Chondrocyte (in vitro differentiated cells): ENCODE measurements around the gene SLC25A19. TPM values are rescaled to one million over a fixed set of nuclear protein-coding genes. Genes with fewer than 3 reads are reported as not detected.

Experiments
- DNase-seq: peaks from one replicate; pipeline ENCODE4 v3.0.0; 2021; ENCODE audit warnings: mixed read lengths, low spot score
- H3K27ac Mint-ChIP-seq: one replicate; pipeline ENCODE4 v1.8.0; 2021; ENCODE audit warnings: mild to moderate bottlenecking, moderate library complexity, mixed read lengths; ENCODE audit not compliant: unreplicated experiment
- H3K27me3 Mint-ChIP-seq: 2 replicates; pipeline ENCODE4 v1.8.0; 2021; ENCODE audit warnings: low read depth, mixed read lengths
- H3K36me3 Mint-ChIP-seq: 2 replicates; pipeline ENCODE4 v1.8.0; 2021; ENCODE audit warnings: low read depth, mixed read lengths
- H3K4me1 Mint-ChIP-seq: 2 replicates; pipeline ENCODE4 v1.8.0; 2021; ENCODE audit warnings: low read depth, mild to moderate bottlenecking, mixed read lengths
- H3K4me3 Mint-ChIP-seq: one replicate; pipeline ENCODE4 v1.8.0; 2021; ENCODE audit warnings: mild to moderate bottlenecking, moderate library complexity, mixed read lengths; ENCODE audit not compliant: unreplicated experiment
- H3K9me3 Mint-ChIP-seq: 2 replicates; pipeline ENCODE4 v1.8.0; 2021; ENCODE audit warnings: low read depth, mixed read lengths
- total RNA-seq: library from RNA; stranded (reverse); gene quantifications from 3 replicates; pipeline ENCODE4 v1.2.1, GENCODE V29; 2021
- TF ChIP-seq, protein P1 (sequence below): fragments of 200-600 bp; sonication (generic); IDR thresholded peaks from 2 replicates; pipeline ENCODE4 v1.5.0; 2021; ENCODE audit warnings: antibody characterized with exemption, mild to moderate bottlenecking, moderate library complexity

The SLC25A19 gene
- total RNA-seq, 1 donor from 2014 or later = 11.7 TPM

DNA sequence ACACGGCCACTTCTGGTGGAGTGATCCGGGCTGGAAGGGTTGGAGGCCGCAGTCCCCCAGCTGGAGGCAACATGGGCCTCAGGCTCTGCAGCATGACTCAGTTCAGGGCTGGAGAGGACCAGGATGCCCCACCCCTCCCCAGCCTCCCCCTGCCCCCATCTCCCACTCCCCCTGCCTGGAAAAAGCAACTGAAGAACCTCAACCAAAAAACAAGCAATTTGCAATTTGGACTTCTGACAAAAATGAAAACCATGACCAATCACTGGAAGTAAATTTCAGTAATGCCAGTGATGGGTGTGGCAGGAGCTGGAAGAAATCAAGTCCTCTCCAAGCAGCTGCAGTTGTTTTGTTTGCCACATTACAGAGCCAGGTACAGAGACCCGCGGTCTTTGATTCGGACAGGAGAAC, 11.6 kb downstream of the SLC25A19 start:
- TF ChIP-seq, protein P1, sequence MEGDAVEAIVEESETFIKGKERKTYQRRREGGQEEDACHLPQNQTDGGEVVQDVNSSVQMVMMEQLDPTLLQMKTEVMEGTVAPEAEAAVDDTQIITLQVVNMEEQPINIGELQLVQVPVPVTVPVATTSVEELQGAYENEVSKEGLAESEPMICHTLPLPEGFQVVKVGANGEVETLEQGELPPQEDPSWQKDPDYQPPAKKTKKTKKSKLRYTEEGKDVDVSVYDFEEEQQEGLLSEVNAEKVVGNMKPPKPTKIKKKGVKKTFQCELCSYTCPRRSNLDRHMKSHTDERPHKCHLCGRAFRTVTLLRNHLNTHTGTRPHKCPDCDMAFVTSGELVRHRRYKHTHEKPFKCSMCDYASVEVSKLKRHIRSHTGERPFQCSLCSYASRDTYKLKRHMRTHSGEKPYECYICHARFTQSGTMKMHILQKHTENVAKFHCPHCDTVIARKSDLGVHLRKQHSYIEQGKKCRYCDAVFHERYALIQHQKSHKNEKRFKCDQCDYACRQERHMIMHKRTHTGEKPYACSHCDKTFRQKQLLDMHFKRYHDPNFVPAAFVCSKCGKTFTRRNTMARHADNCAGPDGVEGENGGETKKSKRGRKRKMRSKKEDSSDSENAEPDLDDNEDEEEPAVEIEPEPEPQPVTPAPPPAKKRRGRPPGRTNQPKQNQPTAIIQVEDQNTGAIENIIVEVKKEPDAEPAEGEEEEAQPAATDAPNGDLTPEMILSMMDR = no peak
- Mint-ChIP-seq H3K4me1 (peaks cover 14% of the 10 kb centered on the region), H3K4me3 (no peak overlapping the region), H3K27me3 (no peaks in the 10 kb centered on the region), H3K9me3 (no peaks in the 10 kb centered on the region), H3K36me3 (peaks cover 6% of the 10 kb centered on the region), H3K27ac (peak overlapping the region; percentile 22)
- DNase-seq = no peak

DNA sequence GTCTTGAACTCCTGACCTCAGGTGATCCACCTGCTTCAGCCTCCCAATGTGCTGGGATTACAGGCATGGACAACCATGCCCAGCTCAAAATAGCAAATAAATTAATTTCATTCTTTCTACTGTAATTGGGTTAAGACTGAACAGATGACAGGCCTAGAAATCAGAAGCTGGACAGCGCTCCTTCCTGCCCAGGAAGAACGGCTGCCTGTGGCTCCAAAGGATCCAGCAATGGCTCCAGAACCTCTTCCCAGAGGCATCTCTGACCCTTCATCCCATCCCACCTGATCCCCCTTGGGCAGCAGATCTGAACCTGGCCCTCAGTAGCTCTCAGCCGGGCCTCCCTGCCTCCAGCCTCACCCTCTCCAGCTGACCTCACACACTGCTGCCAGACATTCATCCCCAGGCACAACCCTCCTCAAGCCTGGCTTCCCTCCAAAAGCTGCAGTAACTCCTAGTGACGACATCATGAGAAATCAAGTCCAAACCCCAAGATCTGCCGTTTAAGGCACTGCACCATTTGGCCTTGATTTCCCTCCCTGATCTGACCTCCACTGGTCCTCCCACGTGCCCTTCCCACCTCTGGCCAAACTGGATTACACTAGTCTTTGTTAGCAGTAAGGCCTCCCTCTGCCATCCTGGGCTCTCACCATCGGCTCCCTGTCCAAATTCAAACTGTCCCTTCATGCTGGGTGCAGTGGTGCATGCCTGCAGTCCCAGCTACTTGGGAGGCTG, 15.1 kb downstream of the SLC25A19 start:
- H3K4me1 Mint-ChIP-seq = peaks cover 28% of the 10 kb centered on the region
- H3K4me3 Mint-ChIP-seq = no peak overlapping the region
- H3K36me3 Mint-ChIP-seq = peaks cover 3% of the 10 kb centered on the region
- TF ChIP-seq, protein P1 = no peak
- DNase-seq = no peak
- no peaks in the 10 kb centered on the region for H3K27me3 Mint-ChIP-seq
- no peaks in the 10 kb centered on the region for H3K9me3 Mint-ChIP-seq
- peak overlapping the region; percentile 45 for H3K27ac Mint-ChIP-seq

GRCh38 chr17:75272848-75273184, 16.4 kb downstream of the SLC25A19 start:
- no peaks in the 10 kb centered on the region for H3K27me3 Mint-ChIP-seq
- no peak overlapping the region for H3K4me3 Mint-ChIP-seq
- TF ChIP-seq, protein P1 = no peak
- H3K36me3 Mint-ChIP-seq = peaks cover 3% of the 10 kb centered on the region
- H3K4me1 Mint-ChIP-seq = peaks cover 27% of the 10 kb centered on the region
- DNase-seq = no peak
- H3K9me3 Mint-ChIP-seq = no peaks in the 10 kb centered on the region
- H3K27ac Mint-ChIP-seq = no peak overlapping the region

- Mint-ChIP-seq H3K27me3 (no peaks in the 10 kb centered on the region), H3K4me3 (peak overlapping the region; percentile 76), H3K36me3 (peaks cover 3% of the 10 kb centered on the region), H3K9me3 (no peaks in the 10 kb centered on the region), H3K27ac (peak overlapping the region; percentile 30), H3K4me1 (peaks cover 21% of the 10 kb centered on the region)
- TF ChIP-seq, protein P1 = no peak
- DNase-seq = no peak
Measured at GRCh38 chr17:75271955-75272847, 17.0 kb downstream of the SLC25A19 start.

DNA sequence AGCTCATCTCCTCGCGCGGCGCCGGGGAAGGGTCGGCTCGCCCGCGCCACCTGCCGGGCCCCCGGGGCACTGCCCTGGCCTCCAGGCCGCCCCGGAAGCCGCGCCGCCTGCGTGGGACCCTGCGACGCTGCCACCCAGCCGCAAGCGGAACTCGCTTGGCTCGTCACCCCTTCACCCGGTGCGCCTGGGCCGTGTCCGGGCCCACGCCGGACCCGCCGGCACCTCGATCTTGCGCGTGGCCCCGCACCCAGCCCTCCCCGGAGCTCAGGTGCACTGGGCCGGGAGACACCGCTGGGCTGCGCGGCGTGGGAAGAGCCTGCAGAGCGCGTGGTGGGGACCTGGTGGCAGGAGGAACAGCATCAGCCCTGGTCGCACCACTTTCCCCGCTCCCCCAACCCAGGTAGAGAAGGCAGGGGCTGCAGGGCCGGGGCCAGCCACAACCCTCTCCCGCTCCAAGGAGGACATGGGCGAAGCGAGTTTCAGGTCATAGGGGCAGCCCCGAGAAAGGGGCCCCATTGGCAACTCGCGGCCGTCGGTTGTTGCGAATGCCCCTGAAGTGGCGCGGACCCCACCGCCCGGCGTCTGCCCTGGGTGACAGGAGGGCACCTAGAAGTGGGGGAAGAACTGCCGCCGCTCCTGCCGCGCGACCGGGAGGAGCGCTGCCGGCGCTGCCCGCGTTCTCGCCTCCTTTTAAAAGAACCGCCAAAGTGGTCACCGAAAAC, 17.8 kb downstream of the SLC25A19 start:
- peak overlapping the region; percentile 30 for H3K27ac Mint-ChIP-seq
- peaks cover 5% of the 10 kb centered on the region for H3K36me3 Mint-ChIP-seq
- DNase-seq = no peak
- TF ChIP-seq, protein P1 = peak; percentile 82
- H3K4me3 Mint-ChIP-seq = peak overlapping the region; percentile 76
- H3K27me3 Mint-ChIP-seq = no peaks in the 10 kb centered on the region
- no peaks in the 10 kb centered on the region for H3K9me3 Mint-ChIP-seq
- H3K4me1 Mint-ChIP-seq = peaks cover 20% of the 10 kb centered on the region
